Stimulated activated CD4-positive, alpha-beta T cell treated with anti-CD3 and anti-CD28 coated beads, Interleukin-1b, Interleukin-23, amount 100 ng/mL, for 24 hours (primary cell): ENCODE results near the gene MARCKSL1.
A peak's percentile ranks its signal among the peaks of the same experiment; 100 is the strongest.

ENCODE experiments used
- DNase-seq, 4 experiments: peaks; one replicate each; pipeline ENCODE4 v3.0.0-alpha.2; 2020; ENCODE audit warnings: low read depth in 4 of 4, low spot score in 1 of 4

The MARCKSL1 gene

GRCh38 chr1:32353431-32353830, 17.4 kb upstream of the MARCKSL1 start:
- no peak for DNase-seq

- DNase-seq = no peak
Observed at GRCh38 chr1:32352831-32353383, 16.9 kb upstream of the MARCKSL1 start.

- no peak for DNase-seq
Observed at GRCh38 chr1:32352239-32352745, 16.3 kb upstream of the MARCKSL1 start.

GRCh38 chr1:32351399-32352238, 15.6 kb upstream of the MARCKSL1 start:
- peak; percentile 69 to 90 (median 84) for DNase-seq

- DNase-seq = peak; percentile 60 to 68 (median 65)
Observed at GRCh38 chr1:32350785-32351398, 14.9 kb upstream of the MARCKSL1 start.

GRCh38 chr1:32349211-32349708, 13.2 kb upstream of the MARCKSL1 start:
- no peak for DNase-seq

- DNase-seq = no peak
Observed at GRCh38 chr1:32346532-32347157, 10.6 kb upstream of the MARCKSL1 start.

- DNase-seq = no peak
Observed at GRCh38 chr1:32345289-32345827, 9.3 kb upstream of the MARCKSL1 start.

- no peak for DNase-seq
Observed at GRCh38 chr1:32342704-32343103, 6.7 kb upstream of the MARCKSL1 start.

GRCh38 chr1:32341971-32342370, 5.9 kb upstream of the MARCKSL1 start:
- DNase-seq = no peak

GRCh38 chr1:32341186-32341757, 5.2 kb upstream of the MARCKSL1 start:
- no peak for DNase-seq

- DNase-seq = peak in 1 of 4 experiments; percentile 40
Observed at GRCh38 chr1:32339363-32339978, 3.4 kb upstream of the MARCKSL1 start.

- no peak for DNase-seq
Observed at GRCh38 chr1:32338637-32339145, 2.7 kb upstream of the MARCKSL1 start.

- no peak for DNase-seq
Observed at GRCh38 chr1:32337855-32338636, 2.0 kb upstream of the MARCKSL1 start.

- DNase-seq = peak in 1 of 4 experiments; percentile 61
Observed at GRCh38 chr1:32336963-32337675, 1.1 kb upstream of the MARCKSL1 start.

GRCh38 chr1:32336591-32336932, 529 bp upstream of the MARCKSL1 start:
- DNase-seq = no peak

GRCh38 chr1:32335535-32335789, 571 bp downstream of the MARCKSL1 start:
- no peak for DNase-seq

GRCh38 chr1:32334864-32335534, 1.0 kb downstream of the MARCKSL1 start:
- peak in 2 of 4 experiments; percentile 26 to 42 for DNase-seq
